Esophagus (tissue), 2 donors: ENCODE results near the gene C16orf74. TPM values are rescaled to one million over a fixed set of nuclear protein-coding genes. Genes with fewer than 3 reads are reported as not detected.

Experiments used
- H3K27ac ChIP-seq, 2 donors: one replicate each; pipeline ENCODE4 v1.5.1; 2013; ENCODE audit warnings: low read depth in 2 of 2, mild to moderate bottlenecking in 2 of 2, inconsistent platforms in 1 of 2, low read length in 1 of 2, moderate library complexity in 1 of 2
- H3K27me3 ChIP-seq, 2 donors: one replicate each; pipeline ENCODE4 v1.6.1; 2013; ENCODE audit warnings: low read length in 2 of 2, control low read depth in 1 of 2, mild to moderate bottlenecking in 1 of 2; ENCODE audit not compliant: insufficient read depth in 2 of 2, control insufficient read depth in 1 of 2
- H3K36me3 ChIP-seq, 2 donors: one replicate each; pipeline ENCODE4 v1.6.1; 2013; ENCODE audit warnings: low read length in 1 of 2; ENCODE audit not compliant: control insufficient read depth in 2 of 2, insufficient read depth in 2 of 2
- H3K4me1 ChIP-seq, 2 donors: one replicate each; pipeline ENCODE4 v1.6.1; 2013; ENCODE audit warnings: low read length in 1 of 2; ENCODE audit not compliant: control insufficient read depth in 2 of 2, insufficient read depth in 2 of 2
- H3K4me3 ChIP-seq, 2 donors: one replicate each; pipeline ENCODE4 v1.5.1; 2013; ENCODE audit warnings: low read length in 2 of 2, mild to moderate bottlenecking in 2 of 2, low read depth in 1 of 2, moderate library complexity in 1 of 2
- H3K9me3 ChIP-seq, 2 donors: one replicate each; pipeline ENCODE4 v1.6.1; 2013; ENCODE audit warnings: mild to moderate bottlenecking in 2 of 2, low read depth in 1 of 2, low read length in 1 of 2, moderate library complexity in 1 of 2; ENCODE audit not compliant: control insufficient read depth in 2 of 2, insufficient read depth in 1 of 2
- WGBS, 2 donors: extraction: QIAGEN DNeasy Blood & Tissue Kit; methylation state at CpG; one replicate each; pipeline ENCODE4 v1.1.7; 2013; 5-methylcytosine and 5-hydroxymethylcytosine counted together
- polyA plus RNA-seq, 2 donors: library from polyadenylated mRNA; stranded (reverse); fragments of 200-250 nt; gene quantifications; one replicate each; pipeline ENCODE4 v1.2.3, GENCODE V29; 2013
- donor health status: healthy with polysubstance abuse.
- donor health status: Bipolar disorder and iron deficiency.

Gene C16orf74
- polyA plus RNA-seq, 2 donors, result 9.7 to 19.0 TPM

DNA sequence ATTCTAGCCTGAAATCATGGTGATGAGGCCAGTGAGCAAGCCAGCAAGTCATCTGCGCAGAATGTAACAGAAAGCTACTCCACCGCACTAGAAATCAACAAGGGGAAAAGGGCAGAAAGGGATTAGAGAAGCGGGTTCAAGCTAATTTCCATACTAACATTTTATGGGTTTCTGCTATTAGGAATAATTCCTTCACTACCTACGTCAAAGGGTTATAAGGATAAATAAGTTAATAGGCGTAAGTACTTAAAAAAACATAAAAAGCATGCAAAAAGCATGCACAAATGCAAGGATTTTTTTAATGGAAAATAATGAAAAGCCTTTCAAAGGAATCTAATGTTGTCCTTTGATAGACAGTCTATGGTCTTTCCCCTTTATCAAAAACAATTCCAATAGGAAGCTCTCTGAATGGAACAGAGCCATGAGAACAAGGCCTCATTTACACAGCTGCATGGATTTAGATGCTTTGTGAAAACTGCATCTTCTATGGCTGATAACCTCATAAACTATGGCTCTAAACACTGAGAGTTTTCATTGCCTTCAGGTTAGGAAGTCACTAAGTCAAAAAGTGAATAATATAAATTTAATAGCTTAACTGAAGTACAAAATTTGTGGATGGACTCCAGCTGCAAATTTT lies 42.9 kb upstream of the C16orf74 start:
- Histone ChIP-seq H3K9me3 (no peaks in the 10 kb centered on the region), H3K27ac (no peak overlapping the region), H3K27me3 (no peaks in the 10 kb centered on the region), H3K4me3 (no peak overlapping the region), H3K36me3 (peaks cover 4 to 8% of the 10 kb centered on the region in 2 donors), H3K4me1 (peaks cover 0 to 2% of the 10 kb centered on the region in 2 donors)
- 92 to 95% methylated on average over 5 of the region's 5 CpGs for WGBS, 2 donors

GRCh38 chr16:85789773-85790172 lies 38.9 kb upstream of the C16orf74 start:
- H3K36me3 ChIP-seq, result peaks cover 5 to 20% of the 10 kb centered on the region in 2 donors
- H3K27ac ChIP-seq, result no peak overlapping the region
- H3K4me3 ChIP-seq, result no peak overlapping the region
- H3K27me3 ChIP-seq, result no peaks in the 10 kb centered on the region
- no peaks in the 10 kb centered on the region for H3K9me3 ChIP-seq
- peaks cover 0 to 2% of the 10 kb centered on the region in 2 donors for H3K4me1 ChIP-seq
- WGBS, 2 donors, result 84 to 87% methylated on average over 6 of the region's 6 CpGs

DNA sequence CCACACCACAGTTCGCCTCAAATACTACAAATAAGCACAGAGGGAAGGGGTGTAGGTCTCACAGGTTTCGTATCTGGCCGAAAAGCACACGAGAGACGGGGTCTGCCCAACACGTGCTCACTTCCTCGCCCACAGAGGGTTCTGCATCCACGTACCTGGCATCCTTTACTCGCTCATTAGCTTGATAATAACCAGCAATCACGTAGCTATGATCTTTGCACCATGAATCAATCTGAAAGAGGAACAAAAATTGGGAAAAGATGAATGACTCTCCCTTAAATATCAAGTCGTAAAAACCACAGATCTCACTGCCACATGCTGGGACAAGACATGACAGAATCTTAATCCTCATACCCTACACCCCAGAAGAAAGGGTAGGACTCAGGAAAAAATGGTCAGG lies 37.9 kb upstream of the C16orf74 start:
- H3K27me3 ChIP-seq, result no peaks in the 10 kb centered on the region
- no peak overlapping the region for H3K27ac ChIP-seq
- peaks cover 5 to 21% of the 10 kb centered on the region in 2 donors for H3K36me3 ChIP-seq
- WGBS, 2 donors, result 90 to 93% methylated on average over 11 of the region's 11 CpGs
- no peak overlapping the region for H3K4me3 ChIP-seq
- no peaks in the 10 kb centered on the region for H3K9me3 ChIP-seq
- H3K4me1 ChIP-seq, result no peaks in the 10 kb centered on the region

- peaks cover 0 to 2% of the 10 kb centered on the region in 2 donors for H3K4me1 ChIP-seq
- no peaks in the 10 kb centered on the region for H3K9me3 ChIP-seq
- no peak overlapping the region for H3K4me3 ChIP-seq
- peaks cover 8 to 28% of the 10 kb centered on the region in 2 donors for H3K36me3 ChIP-seq
- WGBS, 2 donors, result 89 to 93% methylated on average over 2 of the region's 2 CpGs
- no peak overlapping the region for H3K27ac ChIP-seq
- no peaks in the 10 kb centered on the region for H3K27me3 ChIP-seq
Observed at GRCh38 chr16:85785927-85786326, 35.0 kb upstream of the C16orf74 start.

GRCh38 chr16:85784813-85785212 lies 33.9 kb upstream of the C16orf74 start:
- 97 to 100% methylated on average over 2 of the region's 2 CpGs for WGBS, 2 donors
- H3K36me3 ChIP-seq, result peaks cover 10 to 39% of the 10 kb centered on the region in 2 donors

DNA sequence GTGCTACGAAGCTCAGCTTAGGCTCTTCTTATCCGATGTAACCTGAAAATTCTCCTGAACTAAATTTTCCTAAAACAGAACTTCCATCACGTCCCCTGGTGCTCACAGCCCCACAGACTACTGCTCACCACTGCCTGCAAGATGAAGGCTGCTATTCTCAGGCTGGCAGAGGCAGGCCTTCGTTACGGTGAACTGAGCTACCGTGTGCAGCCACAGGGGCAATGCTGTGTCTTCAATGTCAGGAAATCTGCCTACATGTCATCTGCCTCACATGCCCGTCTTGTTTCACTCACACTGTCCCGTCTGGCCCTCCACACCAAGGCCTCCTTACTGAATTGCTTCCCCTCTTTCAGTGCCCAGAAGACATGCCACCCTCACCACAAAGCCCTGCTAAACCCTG lies 32.5 kb upstream of the C16orf74 start:
- no peaks in the 10 kb centered on the region for H3K27me3 ChIP-seq
- WGBS, 2 donors, result 92 to 93% methylated on average over 8 of the region's 8 CpGs
- H3K9me3 ChIP-seq, result no peaks in the 10 kb centered on the region
- H3K27ac ChIP-seq, result no peak overlapping the region
- peaks cover 0 to 2% of the 10 kb centered on the region in 2 donors for H3K4me1 ChIP-seq
- no peak overlapping the region for H3K4me3 ChIP-seq
- peaks cover 15 to 45% of the 10 kb centered on the region in 2 donors for H3K36me3 ChIP-seq

More at GRCh38 chr16:85784813-85785212, 33.9 kb upstream of the C16orf74 start:
- Histone ChIP-seq H3K4me1 (peaks cover 0 to 2% of the 10 kb centered on the region in 2 donors), H3K4me3 (no peak overlapping the region), H3K27me3 (no peaks in the 10 kb centered on the region), H3K9me3 (no peaks in the 10 kb centered on the region), H3K27ac (no peak overlapping the region)

GRCh38 chr16:85782451-85782850 lies 31.6 kb upstream of the C16orf74 start:
- Histone ChIP-seq H3K4me1 (peaks cover 2 to 3% of the 10 kb centered on the region in 2 donors), H3K9me3 (no peaks in the 10 kb centered on the region), H3K27ac (no peak overlapping the region), H3K4me3 (no peak overlapping the region), H3K27me3 (no peaks in the 10 kb centered on the region), H3K36me3 (peaks cover 9 to 40% of the 10 kb centered on the region in 2 donors)
- WGBS, 2 donors, result 74 to 81% methylated on average over 6 of the region's 6 CpGs

DNA sequence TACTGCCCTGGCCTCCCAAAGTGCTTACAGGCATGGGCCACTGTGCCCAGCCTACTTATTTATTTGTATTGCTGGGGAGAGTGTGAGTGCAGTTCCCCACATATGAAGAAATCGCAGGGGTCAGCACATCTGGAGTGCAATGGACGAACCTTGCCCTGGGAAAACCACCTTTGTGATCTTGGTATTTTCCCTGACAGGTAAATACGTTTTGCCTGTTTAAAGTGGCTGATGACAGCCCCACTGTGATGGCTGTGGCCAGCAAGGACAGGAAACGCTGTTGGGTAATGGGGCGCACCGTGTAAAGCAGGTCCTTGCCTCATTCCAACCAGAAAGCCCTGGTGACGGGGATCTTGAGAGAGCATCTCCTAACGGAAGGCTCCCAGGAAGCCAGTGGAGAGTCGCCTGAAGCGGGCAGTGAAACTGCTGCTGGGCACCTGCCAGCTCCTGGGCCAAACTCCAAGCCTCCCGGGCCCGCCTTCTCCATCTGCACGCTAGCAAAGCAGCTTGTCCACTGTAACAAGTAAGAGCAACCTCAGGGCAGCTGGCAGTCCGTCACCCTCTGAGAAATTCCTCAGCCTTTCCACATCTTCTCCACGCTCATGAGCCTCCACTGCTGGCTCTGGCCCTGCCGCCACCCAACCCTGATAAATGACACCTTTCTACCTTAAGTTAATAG lies 30.9 kb upstream of the C16orf74 start:
- Histone ChIP-seq H3K4me3 (no peak overlapping the region), H3K4me1 (peaks cover 2 to 3% of the 10 kb centered on the region in 2 donors), H3K9me3 (no peaks in the 10 kb centered on the region), H3K27me3 (no peaks in the 10 kb centered on the region), H3K36me3 (peaks cover 9 to 34% of the 10 kb centered on the region in 2 donors), H3K27ac (no peak overlapping the region)
- 46 to 59% methylated on average over 16 of the region's 16 CpGs for WGBS, 2 donors

DNA sequence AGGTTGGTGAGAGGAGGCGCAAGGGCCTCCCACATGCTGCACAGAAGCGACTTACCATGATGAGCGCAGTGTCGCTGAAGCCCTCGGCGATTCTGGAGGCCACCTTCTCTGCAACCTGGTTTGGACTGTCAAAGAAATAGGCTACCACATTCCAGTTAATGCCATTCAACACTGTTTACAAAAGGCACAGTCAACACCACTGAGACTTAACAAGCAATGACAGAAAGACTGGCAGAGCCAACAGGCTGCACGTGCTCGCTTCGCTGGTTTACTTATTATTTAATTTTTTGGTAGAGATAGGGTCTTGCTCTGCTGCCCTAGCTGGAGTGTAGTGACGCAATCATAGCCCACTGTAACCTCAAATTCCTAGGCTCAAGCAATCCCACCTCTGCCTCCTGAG lies 30.3 kb upstream of the C16orf74 start:
- H3K9me3 ChIP-seq, result no peaks in the 10 kb centered on the region
- H3K27me3 ChIP-seq, result no peaks in the 10 kb centered on the region
- H3K4me1 ChIP-seq, result peaks cover 2 to 3% of the 10 kb centered on the region in 2 donors
- WGBS, 2 donors, result 86 to 87% methylated on average over 10 of the region's 10 CpGs
- no peak overlapping the region for H3K4me3 ChIP-seq
- no peak overlapping the region for H3K27ac ChIP-seq
- H3K36me3 ChIP-seq, result peaks cover 9 to 33% of the 10 kb centered on the region in 2 donors
